RWPE2 (cell line): ENCODE data around the gene NFASC.

Experiments used
- ATAC-seq: fragments of 200-7000 bp; cut with Tn5 transposase; 3 replicates; pipeline ENCODE4 v1.9.1; 2021; ENCODE audit warnings: low read depth
- DNase-seq: peaks from one replicate; pipeline ENCODE4 v3.0.0-alpha.2; 2020; ENCODE audit warnings: low spot score
- H3K27ac ChIP-seq: fragments of 450-650 bp; 2 replicates; pipeline ENCODE4 v1.5.1; 2017; ENCODE audit warnings: mild to moderate bottlenecking; ENCODE audit not compliant: poor library complexity, severe bottlenecking
- H3K27me3 ChIP-seq: fragments of 250-450 bp; sonication (Bioruptor Pico); 2 replicates; pipeline ENCODE4 v1.5.1; 2021; ENCODE audit warnings: mild to moderate bottlenecking, moderate library complexity; ENCODE audit not compliant: insufficient read depth, poor library complexity, severe bottlenecking
- H3K36me3 ChIP-seq: fragments of 250-450 bp; sonication (Bioruptor Pico); 2 replicates; pipeline ENCODE4 v1.5.1; 2020; ENCODE audit warnings: low read depth, mild to moderate bottlenecking, moderate library complexity
- H3K4me1 ChIP-seq: fragments of 250-450 bp; sonication (Bioruptor Pico); 2 replicates; pipeline ENCODE4 v1.5.1; 2021; ENCODE audit warnings: mild to moderate bottlenecking, moderate library complexity; ENCODE audit not compliant: insufficient read depth, poor library complexity, severe bottlenecking
- H3K4me3 ChIP-seq: fragments of 250-450 bp; sonication (Bioruptor Pico); 2 replicates; pipeline ENCODE4 v1.5.1; 2021; ENCODE audit warnings: mild to moderate bottlenecking, moderate library complexity; ENCODE audit not compliant: severe bottlenecking
- H3K9me3 ChIP-seq: fragments of 250-450 bp; sonication (Bioruptor Pico); 2 replicates; pipeline ENCODE4 v1.5.1; 2021; ENCODE audit warnings: mild to moderate bottlenecking, moderate library complexity; ENCODE audit not compliant: severe bottlenecking
- CTCF ChIP-seq: fragments of 450-650 bp; IDR thresholded peaks from one replicate; pipeline ENCODE4 v1.5.1; 2017; ENCODE audit warnings: mild to moderate bottlenecking, moderate library complexity; ENCODE audit not compliant: poor library complexity, severe bottlenecking

The NFASC gene

GRCh38 chr1:204874274-204874673, 3.6 kb downstream of the NFASC start:
- Histone ChIP-seq H3K4me3 (no peak overlapping the region), H3K36me3 (no peaks in the 10 kb centered on the region), H3K27ac (no peak overlapping the region), H3K9me3 (no peaks in the 10 kb centered on the region), H3K27me3 (peaks cover 2% of the 10 kb centered on the region), H3K4me1 (no peaks in the 10 kb centered on the region)
- DNase-seq: no peak
- no peak for TF ChIP-seq CTCF
- no peak for ATAC-seq

DNA sequence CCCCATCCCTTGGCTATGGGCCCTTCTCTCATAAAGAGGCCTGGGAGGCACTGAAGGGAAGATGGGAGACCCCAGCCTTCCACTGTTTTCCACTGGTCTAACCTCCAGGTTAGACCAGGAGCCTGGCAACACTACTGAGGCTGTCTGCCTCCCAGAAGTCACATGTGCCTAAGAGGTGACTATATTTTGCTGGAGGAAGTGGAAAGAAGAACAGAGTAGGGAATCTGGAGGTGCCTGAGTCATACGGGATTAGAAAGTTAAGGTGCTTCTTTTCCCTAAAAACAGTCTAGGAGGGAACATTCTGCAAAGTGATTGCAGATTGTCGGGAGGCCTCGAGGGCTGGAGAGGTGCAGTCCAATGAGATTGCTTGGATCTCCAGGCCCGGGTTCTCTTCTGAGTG, 4.6 kb downstream of the NFASC start:
- ATAC-seq (no peak), DNase-seq (no peak)
- TF ChIP-seq CTCF: no peak
- no peak overlapping the region for H3K27ac ChIP-seq
- H3K36me3 ChIP-seq: no peaks in the 10 kb centered on the region
- no peak overlapping the region for H3K4me3 ChIP-seq
- H3K9me3 ChIP-seq: no peaks in the 10 kb centered on the region
- H3K4me1 ChIP-seq: no peaks in the 10 kb centered on the region
- peaks cover 2% of the 10 kb centered on the region for H3K27me3 ChIP-seq

GRCh38 chr1:204878621-204879234, 8.1 kb downstream of the NFASC start:
- no peak for DNase-seq
- Histone ChIP-seq H3K4me3 (no peak overlapping the region), H3K36me3 (no peaks in the 10 kb centered on the region), H3K4me1 (no peaks in the 10 kb centered on the region), H3K27me3 (peaks cover 2% of the 10 kb centered on the region), H3K27ac (no peak overlapping the region), H3K9me3 (no peaks in the 10 kb centered on the region)
- no peak for ATAC-seq
- no peak for TF ChIP-seq CTCF

DNA sequence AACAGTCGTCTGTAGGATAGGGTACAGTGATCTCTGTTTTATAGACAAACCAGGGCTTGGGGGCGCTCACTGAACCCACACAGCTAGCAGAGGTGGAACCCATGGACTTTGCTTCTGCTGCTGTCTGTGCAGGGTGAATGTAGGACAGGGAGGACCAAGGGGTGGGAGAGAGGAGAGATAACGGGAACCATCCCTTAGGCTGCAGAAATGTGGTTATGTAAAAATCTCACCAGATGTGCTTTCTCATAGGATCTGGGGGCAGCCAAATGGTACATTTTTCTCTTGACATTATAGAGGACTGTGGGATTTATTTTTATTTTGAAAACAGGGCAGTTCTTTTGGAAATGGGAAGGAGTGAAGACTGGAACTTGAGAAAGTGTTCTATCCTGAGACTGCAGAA, 8.7 kb downstream of the NFASC start:
- no peaks in the 10 kb centered on the region for H3K9me3 ChIP-seq
- H3K36me3 ChIP-seq: no peaks in the 10 kb centered on the region
- H3K4me1 ChIP-seq: no peaks in the 10 kb centered on the region
- H3K4me3 ChIP-seq: no peak overlapping the region
- H3K27ac ChIP-seq: no peak overlapping the region
- peaks cover 2% of the 10 kb centered on the region for H3K27me3 ChIP-seq
- ATAC-seq: no peak
- DNase-seq: no peak
- TF ChIP-seq CTCF: no peak

GRCh38 chr1:204880906-204881305, 10.2 kb downstream of the NFASC start:
- no peak for TF ChIP-seq CTCF
- Histone ChIP-seq H3K36me3 (no peaks in the 10 kb centered on the region), H3K27me3 (peaks cover 2% of the 10 kb centered on the region), H3K27ac (no peak overlapping the region), H3K4me1 (peaks cover 2% of the 10 kb centered on the region), H3K4me3 (no peak overlapping the region), H3K9me3 (no peaks in the 10 kb centered on the region)
- no peak for ATAC-seq
- DNase-seq: no peak
